Raji (cell line): ENCODE data around the gene MMAA.
A peak's percentile ranks its signal among the peaks of the same experiment; 100 is the strongest.

Experiments used
- POLR2A ChIP-seq: IDR thresholded peaks from 2 replicates; pipeline ENCODE4 v1.6.1; 2011; ENCODE audit warnings: low read depth, low read length, control low read depth; ENCODE audit not compliant: insufficient read depth

MMAA gene

GRCh38 chr4:145618932-145619638, at the start of gene MMAA:
Gene MMAA, plus strand, starts transcription at chr4:145619385. Its CDS starts 19,755 bp downstream, at chr4:145639140.
- peak; percentile 93 for TF ChIP-seq POLR2A

GRCh38 chr4:145580906-145581305, 38.3 kb upstream of the MMAA start:
- TF ChIP-seq POLR2A: no peak

- no peak for TF ChIP-seq POLR2A
Measured at GRCh38 chr4:145583191-145584055, 35.8 kb upstream of the MMAA start.

DNA sequence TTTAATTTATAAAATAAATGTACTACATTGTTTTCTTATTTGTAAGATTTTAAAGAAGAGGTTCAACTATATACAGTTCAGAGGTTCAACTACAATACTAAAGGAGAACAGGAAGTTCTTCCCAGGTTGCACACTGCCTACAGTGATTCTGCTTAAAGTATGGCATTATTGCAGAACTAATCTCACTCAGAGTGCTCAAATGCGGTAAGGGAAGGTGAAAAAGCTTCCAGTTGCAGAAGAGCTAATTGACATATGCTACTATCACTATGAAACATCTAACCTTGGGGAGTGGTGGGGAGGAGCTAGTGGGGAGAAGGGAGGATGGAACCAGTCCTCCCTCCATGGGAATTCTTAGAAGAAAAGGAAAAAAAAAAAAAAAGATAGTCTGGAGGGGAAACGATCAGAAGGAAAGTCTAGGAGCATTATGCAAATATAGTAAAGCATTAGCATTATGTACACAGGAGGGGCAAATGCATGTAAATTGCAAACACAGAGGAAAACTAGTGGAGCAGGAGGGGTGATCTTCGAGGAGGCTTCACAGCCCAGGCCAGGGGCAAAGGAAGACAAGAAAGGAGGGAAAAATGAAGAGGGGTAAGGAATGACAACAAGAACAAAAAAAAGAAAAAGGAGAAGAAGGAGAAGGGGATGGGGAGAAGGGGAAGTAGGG, 32.0 kb upstream of the MMAA start:
- TF ChIP-seq POLR2A: no peak

DNA sequence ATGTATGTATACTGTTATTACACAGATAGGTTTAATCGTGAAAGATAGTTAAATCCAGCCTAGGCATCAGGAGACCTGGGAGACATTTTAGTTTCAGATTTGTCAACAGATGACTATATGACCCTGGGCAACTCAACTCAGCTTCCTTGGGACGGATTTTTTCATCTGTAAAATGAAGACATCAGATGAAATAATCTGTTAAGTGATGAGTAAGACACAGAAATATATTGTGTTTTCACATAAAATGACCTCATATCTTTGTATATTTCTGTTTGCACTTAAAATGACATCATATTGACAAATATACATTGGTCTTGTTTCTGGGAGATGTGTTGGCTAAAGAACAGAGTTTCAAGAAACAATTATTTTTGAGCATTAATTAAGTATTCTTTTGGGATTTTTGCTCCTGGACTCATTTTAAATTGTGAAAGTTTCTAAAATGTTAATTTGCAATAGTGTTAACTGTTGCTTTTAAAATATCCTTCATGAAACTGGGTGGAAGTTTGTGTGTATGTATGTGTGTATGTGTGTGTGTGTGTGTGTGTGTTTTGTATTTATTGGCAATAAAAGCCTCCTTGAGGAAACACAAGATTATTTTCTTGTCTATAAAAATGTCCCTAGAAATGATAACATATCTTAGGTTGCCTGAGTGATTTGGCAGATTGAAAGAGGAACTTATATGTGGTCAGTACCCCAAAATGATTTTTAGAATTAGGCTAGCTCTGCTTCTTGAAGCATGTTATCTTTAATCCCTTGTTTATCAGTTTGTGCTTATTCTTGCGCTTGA, 29.1 kb upstream of the MMAA start:
- TF ChIP-seq POLR2A: no peak

- TF ChIP-seq POLR2A: no peak
Measured at GRCh38 chr4:145602129-145602760, 16.9 kb upstream of the MMAA start.

DNA sequence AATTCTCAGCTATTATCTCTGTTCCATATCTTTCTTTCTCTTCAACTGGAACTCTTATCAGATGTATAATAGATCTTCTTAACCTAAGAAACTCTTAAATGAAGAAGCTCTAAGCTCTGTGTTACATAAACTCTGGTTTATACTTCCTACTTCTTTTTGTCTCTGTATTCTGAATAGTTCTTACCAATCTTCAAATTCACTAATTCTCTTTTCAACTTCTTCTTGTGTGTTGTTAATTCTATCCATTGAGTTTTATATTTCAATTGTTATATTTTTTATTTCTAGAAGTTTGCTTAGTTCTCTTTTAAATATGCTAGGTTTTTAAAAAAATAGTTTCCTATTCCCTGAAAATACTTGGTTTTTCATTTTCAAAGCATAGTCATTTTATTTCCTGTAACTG, 13.2 kb upstream of the MMAA start:
- TF ChIP-seq POLR2A: no peak

GRCh38 chr4:145609481-145610427, 9.4 kb upstream of the MMAA start:
- TF ChIP-seq POLR2A: no peak

- TF ChIP-seq POLR2A: no peak
Measured at GRCh38 chr4:145613566-145614232, 5.5 kb upstream of the MMAA start.

GRCh38 chr4:145614233-145614610, 5.0 kb upstream of the MMAA start:
- no peak for TF ChIP-seq POLR2A

DNA sequence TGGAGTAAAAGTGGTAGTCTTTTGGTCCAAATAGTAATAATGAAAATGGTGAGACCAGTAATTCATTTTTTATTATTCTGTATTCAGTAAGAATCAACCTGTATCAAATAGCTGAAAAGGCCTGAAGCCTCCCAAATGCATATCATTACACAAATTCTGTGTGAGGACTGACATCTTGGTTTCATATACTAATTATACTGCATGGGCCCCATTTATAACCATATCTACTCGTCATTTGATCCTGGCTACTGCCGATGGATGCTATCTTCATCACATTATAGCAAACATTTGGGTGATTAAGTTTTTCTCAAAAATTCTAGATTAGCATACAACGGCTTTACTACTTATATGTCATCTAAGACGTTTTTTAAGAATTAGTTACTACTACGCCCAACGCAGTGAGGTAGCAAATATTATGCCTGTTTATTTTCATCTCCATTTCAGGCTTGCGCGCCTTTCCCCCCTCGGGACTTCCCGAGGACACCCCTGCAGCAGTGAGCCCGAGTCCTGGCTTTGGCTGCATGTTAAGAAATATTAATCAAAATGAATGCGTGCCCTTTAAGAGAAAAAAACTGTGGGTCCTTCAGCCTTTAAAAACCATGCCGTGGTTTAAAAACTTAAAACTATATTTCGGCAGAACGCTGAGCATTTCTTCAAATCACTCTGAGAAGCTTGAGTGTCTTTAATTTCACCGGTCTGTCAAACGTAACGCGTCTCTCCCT, 814 bp upstream of the MMAA start:
- no peak for TF ChIP-seq POLR2A

- no peak for TF ChIP-seq POLR2A
Measured at GRCh38 chr4:145619639-145619996, 433 bp downstream of the MMAA start.

DNA sequence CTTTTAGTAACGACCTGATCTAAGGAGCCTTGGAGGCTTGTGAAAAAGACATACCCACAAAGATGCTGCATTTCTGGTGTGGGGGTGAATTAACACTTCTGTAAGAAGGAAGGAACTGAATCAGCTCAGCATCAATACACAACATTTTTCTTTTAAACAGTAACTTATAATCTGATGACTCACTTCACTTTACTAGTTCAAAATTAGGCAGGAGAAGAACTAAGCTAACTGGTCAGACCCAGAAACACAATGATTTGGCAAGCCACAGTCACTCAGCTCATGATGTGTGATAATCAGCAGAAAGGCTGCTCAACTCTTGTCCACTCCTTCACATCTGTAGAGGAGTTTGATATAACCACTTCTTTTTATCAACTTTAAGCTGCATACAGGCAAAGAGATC, 4.6 kb downstream of the MMAA start:
- no peak for TF ChIP-seq POLR2A
